GM12891 (cell line): Measurements from ENCODE around the gene SF3B4.
"Not testable (repeated sequence)": the region's sequence is repeated elsewhere in the genome, so short reads cannot be mapped to it uniquely, and the experiment has no call there.

Experiments used
- DNase-seq: peaks from one replicate; pipeline ENCODE4 v3.0.0; 2011; ENCODE audit warnings: low spot score; ENCODE audit not compliant: insufficient read length
- FAIRE-seq: peaks from 2 replicates; lab custom pipeline; 2011; peaks lifted over from hg19 to GRCh38; lab: Jason Lieb, UNC
- PAX5 ChIP-seq: IDR thresholded peaks from 2 replicates; pipeline ENCODE4 v1.6.1; 2011; ENCODE audit warnings: low read length, moderate library complexity, mild to moderate bottlenecking; ENCODE audit not compliant: insufficient read depth, severe bottlenecking
- POLR2A ChIP-seq: IDR thresholded peaks from 2 replicates; pipeline ENCODE4 v1.6.1; 2011; ENCODE audit warnings: low read depth, low read length, control low read depth
- POLR2AphosphoS5 ChIP-seq: IDR thresholded peaks from 2 replicates; pipeline ENCODE4 v1.6.1; 2011; ENCODE audit warnings: low read depth, low read length, control low read depth
- POU2F2 ChIP-seq: IDR thresholded peaks from 2 replicates; pipeline ENCODE4 v1.6.1; 2011; ENCODE audit warnings: low read depth, mild to moderate bottlenecking, control low read depth, low read length, moderate library complexity
- SPI1 ChIP-seq: IDR thresholded peaks from 2 replicates; pipeline ENCODE4 v1.6.1; 2011; ENCODE audit warnings: low read depth, low read length, control low read depth
- TAF1 ChIP-seq: IDR thresholded peaks from 2 replicates; pipeline ENCODE4 v1.6.1; 2011; ENCODE audit warnings: low read depth, low read length, control low read depth

Gene SF3B4

GRCh38 chr1:149896575-149896974 is 31.0 kb downstream of the SF3B4 start:
- DNase-seq (no peak), FAIRE-seq (no peak)
- TF ChIP-seq POLR2AphosphoS5 (no peak), PAX5 (no peak), POU2F2 (no peak)

- TF ChIP-seq POLR2AphosphoS5 (no peak), POU2F2 (no peak)
- DNase-seq = no peak
- FAIRE-seq = no peak
These were observed 38.7 kb downstream of the SF3B4 start for GRCh38 chr1:149888999-149889289.

GRCh38 chr1:149888247-149888998 is 39.2 kb downstream of the SF3B4 start:
- TF ChIP-seq POLR2A (peak; percentile 52; the same call in 1 of the 2 replicates), PAX5 (no peak), POU2F2 (no peak; the same call in none of the 2 replicates), TAF1 (peak; percentile 49; the same call in 1 of the 2 replicates), POLR2AphosphoS5 (peak; percentile 52), SPI1 (peak; percentile 18; the same call in 1 of the 2 replicates)
- DNase-seq (peak; percentile 56), FAIRE-seq (peak; percentile 68)

- peak; percentile 45; the same call in 1 of the 2 replicates for TF ChIP-seq TAF1
- TF ChIP-seq POLR2A = peak; percentile 90
- TF ChIP-seq PAX5 = no peak
- peak; percentile 82; the same call in 1 of the 2 replicates for TF ChIP-seq POU2F2
- TF ChIP-seq SPI1 = no peak
- peak; percentile 92 for TF ChIP-seq POLR2AphosphoS5
- no peak for FAIRE-seq
- peak; percentile 41 for DNase-seq
These were observed 40.0 kb downstream of the SF3B4 start for GRCh38 chr1:149887456-149888246.

- not testable (repeated sequence) for FAIRE-seq, DNase-seq
- TF ChIP-seq POLR2AphosphoS5 (peak; percentile 4; the same call in 1 of the 2 replicates), POLR2A (0 out of 2 replicates have a peak, but pooled peaks have one; percentile 65)
These were observed 40.5 kb downstream of the SF3B4 start for GRCh38 chr1:149887196-149887455.

GRCh38 chr1:149886396-149887195 is 41.0 kb downstream of the SF3B4 start:
- no peak for TF ChIP-seq PAX5
- peak; percentile 90 for TF ChIP-seq TAF1
- TF ChIP-seq POLR2AphosphoS5 = peak; percentile 97
- peak; percentile 99 for TF ChIP-seq POU2F2
- peak; percentile 97 for TF ChIP-seq POLR2A
- no peak for TF ChIP-seq SPI1
- DNase-seq (peak; percentile 56), FAIRE-seq (peak; percentile 70)

GRCh38 chr1:149886121-149886395 is 41.5 kb downstream of the SF3B4 start:
- FAIRE-seq, DNase-seq: not testable (repeated sequence)
- TF ChIP-seq POLR2A (peak; percentile 66), POLR2AphosphoS5 (peak; percentile 77)

GRCh38 chr1:149885339-149886120 is 42.1 kb downstream of the SF3B4 start:
- DNase-seq (no peak), FAIRE-seq (no peak)
- no peak; the same call in 1 of the 2 replicates for TF ChIP-seq SPI1
- TF ChIP-seq POLR2A = peak; percentile 88
- TF ChIP-seq POLR2AphosphoS5 = peak; percentile 93
- TF ChIP-seq PAX5 = no peak
- TF ChIP-seq POU2F2 = peak; percentile 60; the same call in 1 of the 2 replicates
- 0 out of 2 replicates have a peak, but pooled peaks have one; percentile 52 for TF ChIP-seq TAF1

GRCh38 chr1:149884433-149885338 is 42.9 kb downstream of the SF3B4 start:
- no peak for DNase-seq
- TF ChIP-seq POLR2A (no peak), POLR2AphosphoS5 (no peak), POU2F2 (no peak), SPI1 (peak; percentile 56), PAX5 (no peak)
- FAIRE-seq = no peak
